ENCODE data around the gene POC5. TPM values are rescaled to one million over a fixed set of nuclear protein-coding genes. Genes with fewer than 3 reads are reported as not detected.

Gene POC5
- total and polyA plus RNA-seq, 2 of the 8 experiments (the other 6 are each of a cell fraction or from before 2014, with no cell fraction given): 11.2 to 12.1 TPM

GRCh38 chr5:75756981-75757380, 39.7 kb upstream of the POC5 start:
- no peak for DNase-seq (ENCODE audit: low read depth in 1 of 2, low spot score in 2 of 2)
- no peak overlapping the region for H3K56ac ChIP-seq (replicated peaks; ENCODE audit: insufficient read length, low read depth, low read length)
- no peak overlapping the region for H4K8ac ChIP-seq (ENCODE audit: extremely low read depth, insufficient read depth, low read length)
- TF ChIP-seq CHD7 (IDR thresholded peaks at IDR 0.05; ENCODE audit: insufficient replicate concordance, low read length): no peak

More at GRCh38 chr5:75756981-75757380, 39.7 kb upstream of the POC5 start:
- Histone ChIP-seq H4K20me1 (replicated peaks in 1 of 2; ENCODE audit: control insufficient read depth in 1 of 2, insufficient read depth in 2 of 2, low read length in 2 of 2) (no peaks in the 10 kb centered on the region), H3K18ac (ENCODE audit: extremely low read depth, low read length) (no peak overlapping the region), H2BK120ac (replicated peaks; ENCODE audit: low read depth, low read length) (no peak overlapping the region), H2BK15ac (ENCODE audit: low read length) (no peak overlapping the region), H3K9me3 (ENCODE audit: insufficient read depth in 2 of 2, low read depth in 1 of 2, low read length in 1 of 2) (no peaks in the 10 kb centered on the region), H3K23ac (ENCODE audit: insufficient read length) (no peak overlapping the region), H3K23me2 (ENCODE audit: low read depth, low read length) (no peaks in the 10 kb centered on the region), H3K79me2 (ENCODE audit: control insufficient read depth in 1 of 2, insufficient read depth in 2 of 2, low read length in 2 of 2) (no peaks in the 10 kb centered on the region), H3K27me3 (replicated peaks in 1 of 4; ENCODE audit: control insufficient read depth in 3 of 4, extremely low read depth in 1 of 4, insufficient read depth in 3 of 4, low read length in 3 of 4) (no peaks in the 10 kb centered on the region), H2BK12ac (ENCODE audit: low read depth, low read length) (no peak overlapping the region), H2AFZ (ENCODE audit: low read length) (no peak overlapping the region), H3K14ac (ENCODE audit: insufficient read length) (no peak overlapping the region), H4K91ac (replicated peaks; ENCODE audit: insufficient read length, low read length) (no peak overlapping the region), H2BK5ac (ENCODE audit: low read depth, low read length) (no peak overlapping the region), H3K27ac (ENCODE audit: low read depth, low read length) (no peak overlapping the region), H3K4me3 (ENCODE audit: extremely low read depth in 1 of 4, insufficient read depth in 2 of 4, low read depth in 3 of 4, low read length in 4 of 4) (no peak overlapping the region), H2AK5ac (ENCODE audit: low read depth, low read length) (no peak overlapping the region), H3K79me1 (ENCODE audit: low read depth, low read length) (no peaks in the 10 kb centered on the region), H3K9ac (replicated peaks in 1 of 4; ENCODE audit: extremely low read depth in 1 of 4, low read depth in 3 of 4, low read length in 3 of 4) (no peak overlapping the region), H3K4me2 (ENCODE audit: insufficient read depth in 1 of 2, low read depth in 2 of 2, low read length in 2 of 2) (no peak overlapping the region), H3K4me1 (replicated peaks in 1 of 4; ENCODE audit: control insufficient read depth in 3 of 4, insufficient read depth in 4 of 4, low read length in 3 of 4) (no peaks in the 10 kb centered on the region), H2BK20ac (ENCODE audit: low read length) (no peak overlapping the region), H4K5ac (ENCODE audit: insufficient read length, low read depth, low read length) (no peak overlapping the region), H3K4ac (replicated peaks; ENCODE audit: insufficient read length, low read depth, low read length) (no peak overlapping the region), H3K36me3 (ENCODE audit: control insufficient read depth in 2 of 4, insufficient read depth in 4 of 4, low read length in 3 of 4) (no peaks in the 10 kb centered on the region)
- CTCF ChIA-PET (ENCODE audit: partially characterized antibody): interaction anchor here (0.6 kb wide), 1 partner anchor 1366 kb away, joined by 3 read pairs; no protein-coding TSS in a partner anchor
- POLR2A ChIA-PET (ENCODE audit: partially characterized antibody): no interaction called here
- no peak for FAIRE-seq

Measured in H1 (cell line).